Neuronal stem cell (in vitro differentiated cells): ENCODE measurements around the gene IFITM5.

Experiments
- DNase-seq: peaks from one replicate; pipeline ENCODE4 v3.0.0-alpha.2; 2013; ENCODE audit warnings: low spot score
- H2AFZ ChIP-seq: one replicate; pipeline ENCODE4 v1.6.1; 2013; ENCODE audit warnings: mild to moderate bottlenecking, low read length, inconsistent platforms
- H2AK5ac ChIP-seq: 2 replicates; pipeline ENCODE4 v1.6.1; 2013; ENCODE audit warnings: low read depth, mild to moderate bottlenecking, inconsistent platforms, low read length, moderate library complexity, mixed read lengths
- H2BK120ac ChIP-seq: 2 replicates; pipeline ENCODE4 v1.6.1; 2013; ENCODE audit warnings: low read depth, mild to moderate bottlenecking, inconsistent platforms, low read length, moderate library complexity, mixed read lengths
- H2BK12ac ChIP-seq: one replicate; pipeline ENCODE4 v1.6.1; 2013; ENCODE audit warnings: low read length, inconsistent platforms
- H2BK15ac ChIP-seq: 2 replicates; pipeline ENCODE4 v1.6.1; 2013; ENCODE audit warnings: mild to moderate bottlenecking, low read length, inconsistent platforms, mixed read lengths
- H2BK5ac ChIP-seq: one replicate; pipeline ENCODE4 v1.6.1; 2013; ENCODE audit warnings: inconsistent platforms, mild to moderate bottlenecking, low read length, moderate library complexity
- H3K14ac ChIP-seq: one replicate; pipeline ENCODE4 v1.6.1; 2013; ENCODE audit warnings: low read length, inconsistent platforms
- H3K18ac ChIP-seq: 2 replicates; pipeline ENCODE4 v1.6.1; 2013; ENCODE audit warnings: low read length, inconsistent platforms
- H3K23ac ChIP-seq: 2 replicates; pipeline ENCODE4 v1.6.1; 2013; ENCODE audit warnings: low read depth, mild to moderate bottlenecking, mixed read lengths, low read length, inconsistent platforms; ENCODE audit not compliant: poor library complexity
- H3K27ac ChIP-seq: replicated peaks from 3 replicates; pipeline ENCODE4 v1.5.1; 2013; ENCODE audit warnings: low read length, inconsistent platforms
- H3K27me3 ChIP-seq, 3 experiments: 2 replicates each; pipeline ENCODE4 v1.6.1; 2013; ENCODE audit warnings: low read length in 3 of 3, mild to moderate bottlenecking in 2 of 3, inconsistent platforms in 1 of 3, low read depth in 1 of 3, mixed read lengths in 1 of 3, moderate library complexity in 1 of 3; ENCODE audit not compliant: control insufficient read depth in 3 of 3, insufficient read depth in 3 of 3
- H3K36me3 ChIP-seq, 2 donors: replicated peaks in 1 of 2; 2 replicates each; pipeline ENCODE4 v1.6.1; 2013; ENCODE audit warnings: low read length in 2 of 2; ENCODE audit not compliant: control insufficient read depth in 2 of 2, insufficient read depth in 2 of 2
- H3K4ac ChIP-seq: 2 replicates; pipeline ENCODE4 v1.6.1; 2013; ENCODE audit warnings: inconsistent platforms, mild to moderate bottlenecking, low read length, moderate library complexity
- H3K4me1 ChIP-seq, 2 donors: 1 replicate in 1 of 2; 2 replicates in 1 of 2; pipeline ENCODE4 v1.6.1; 2013; ENCODE audit warnings: low read length in 2 of 2, low read depth in 1 of 2; ENCODE audit not compliant: control insufficient read depth in 2 of 2, insufficient read depth in 1 of 2
- H3K4me2 ChIP-seq: one replicate; pipeline ENCODE4 v1.6.1; 2013; ENCODE audit warnings: mild to moderate bottlenecking, low read length, inconsistent platforms; ENCODE audit not compliant: insufficient read depth, poor library complexity, severe bottlenecking
- H3K4me3 ChIP-seq, 2 donors: 2 replicates each; pipeline ENCODE4 v1.5.1; 2013; ENCODE audit warnings: low read length in 2 of 2, mild to moderate bottlenecking in 2 of 2, inconsistent platforms in 1 of 2, moderate library complexity in 1 of 2
- H3K79me1 ChIP-seq: one replicate; pipeline ENCODE4 v1.6.1; 2013; ENCODE audit warnings: low read depth, mild to moderate bottlenecking, inconsistent platforms, low read length, moderate library complexity
- H3K9ac ChIP-seq: one replicate; pipeline ENCODE4 v1.6.1; 2013; ENCODE audit warnings: mild to moderate bottlenecking, low read depth, low read length, inconsistent platforms; ENCODE audit not compliant: poor library complexity
- H3K9me3 ChIP-seq, 2 donors: replicated peaks in 1 of 2; 2 replicates each; pipeline versions ENCODE3 to v1.6.1; 2013; ENCODE audit warnings: low read length in 2 of 2, mild to moderate bottlenecking in 2 of 2, inconsistent platforms in 1 of 2, low read depth in 1 of 2, mixed read lengths in 1 of 2, moderate library complexity in 1 of 2; ENCODE audit not compliant: control insufficient read depth in 2 of 2, insufficient read depth in 1 of 2
- H4K8ac ChIP-seq: one replicate; pipeline ENCODE4 v1.6.1; 2013; ENCODE audit warnings: low read depth, mild to moderate bottlenecking, inconsistent platforms, low read length, moderate library complexity
- H4K91ac ChIP-seq: one replicate; pipeline ENCODE4 v1.6.1; 2013; ENCODE audit warnings: low read length, low read depth, mild to moderate bottlenecking, inconsistent platforms; ENCODE audit not compliant: poor library complexity
- WGBS, 2 donors: extraction: QIAGEN DNeasy Blood & Tissue Kit; methylation state at CpG; one replicate each; pipeline ENCODE4 v1.1.7; 2013; ENCODE audit warnings: missing lambda C conversion rate in 2 of 2, mixed read lengths in 1 of 2; ENCODE audit not compliant: insufficient read length in 2 of 2, insufficient replicate concordance in 1 of 2; ENCODE audit errors: extremely low coverage in 2 of 2; 5-methylcytosine and 5-hydroxymethylcytosine counted together

Gene IFITM5

GRCh38 chr11:297051-297585 lies 2.2 kb downstream of the IFITM5 start:
- no peak overlapping the region for H2BK5ac ChIP-seq
- no peak overlapping the region for H2AFZ ChIP-seq
- no peak overlapping the region for H4K91ac ChIP-seq
- H3K18ac ChIP-seq: peak overlapping the region; percentile 71
- DNase-seq: no peak
- H3K14ac ChIP-seq: peak overlapping the region; percentile 6
- peak overlapping the region; percentile 74 for H2AK5ac ChIP-seq
- peak overlapping the region; percentile 11 for H2BK12ac ChIP-seq
- H3K4me3 ChIP-seq: no peak overlapping the region
- peaks cover 18 to 21% of the 10 kb centered on the region in 2 donors for H3K36me3 ChIP-seq
- H3K9me3 ChIP-seq: no peaks in the 10 kb centered on the region
- no peak overlapping the region for H3K4ac ChIP-seq
- H3K27me3 ChIP-seq: no peaks in the 10 kb centered on the region
- H2BK15ac ChIP-seq: peak overlapping the region; percentile 56
- H2BK120ac ChIP-seq: no peak overlapping the region
- no CpG with 5 or more reads among the region's 13 CpGs for WGBS, 2 donors
- no peaks in the 10 kb centered on the region for H3K79me1 ChIP-seq
- H3K9ac ChIP-seq: no peak overlapping the region
- H3K23ac ChIP-seq: peak overlapping the region; percentile 60
- H3K4me2 ChIP-seq: no peak overlapping the region
- peaks cover 6 to 9% of the 10 kb centered on the region in 2 donors for H3K4me1 ChIP-seq
- H4K8ac ChIP-seq: no peak overlapping the region
- no peak overlapping the region for H3K27ac ChIP-seq

- Histone ChIP-seq H2BK120ac (no peak overlapping the region), H4K91ac (no peak overlapping the region), H2BK12ac (peak overlapping the region; percentile 30), H2AFZ (no peak overlapping the region), H3K14ac (peak overlapping the region; percentile 9), H3K9ac (peak overlapping the region; percentile 63), H3K36me3 (peaks cover 18 to 25% of the 10 kb centered on the region in 2 donors), H2BK5ac (peak overlapping the region; percentile 19), H4K8ac (peak overlapping the region; percentile 4), H3K4me2 (no peak overlapping the region), H2BK15ac (peak overlapping the region; percentile 56), H3K4ac (no peak overlapping the region), H3K4me1 (peaks cover 6 to 9% of the 10 kb centered on the region in 2 donors), H3K27ac (no peak overlapping the region), H3K9me3 (no peaks in the 10 kb centered on the region), H3K79me1 (no peaks in the 10 kb centered on the region), H3K27me3 (no peaks in the 10 kb centered on the region), H3K4me3 (no peak overlapping the region), H2AK5ac (peak overlapping the region; percentile 74), H3K23ac (peak overlapping the region; percentile 60), H3K18ac (no peak overlapping the region)
- WGBS, 2 donors: no CpG with 5 or more reads among the region's 35 CpGs
- no peak for DNase-seq
Observed at GRCh38 chr11:296171-297050, 2.9 kb downstream of the IFITM5 start.

GRCh38 chr11:295351-296170 lies 3.8 kb downstream of the IFITM5 start:
- Histone ChIP-seq H3K27me3 (no peaks in the 10 kb centered on the region), H3K4me3 (no peak overlapping the region), H2BK120ac (no peak overlapping the region), H3K18ac (peak overlapping the region; percentile 28), H3K36me3 (peaks cover 22 to 31% of the 10 kb centered on the region in 2 donors), H3K4me2 (no peak overlapping the region), H2BK12ac (peak overlapping the region; percentile 30), H4K91ac (no peak overlapping the region), H3K27ac (no peak overlapping the region), H2BK15ac (no peak overlapping the region), H2AFZ (no peak overlapping the region), H2AK5ac (no peak overlapping the region), H3K79me1 (no peaks in the 10 kb centered on the region), H2BK5ac (peak overlapping the region; percentile 19), H3K9ac (peak overlapping the region; percentile 63), H3K23ac (peak overlapping the region; percentile 60), H3K9me3 (no peaks in the 10 kb centered on the region), H3K4ac (no peak overlapping the region), H3K4me1 (peaks cover 6 to 9% of the 10 kb centered on the region in 2 donors), H3K14ac (peak overlapping the region; percentile 8), H4K8ac (peak overlapping the region; percentile 43)
- no peak for DNase-seq
- WGBS, 2 donors: no CpG with 5 or more reads among the region's 26 CpGs
